Esophagus (tissue), 2 donors: ENCODE data around the gene EIF4A3. TPM values are rescaled to one million over a fixed set of nuclear protein-coding genes. Genes with fewer than 3 reads are reported as not detected.
"Not testable (repeated sequence)": the region's sequence is repeated elsewhere in the genome, so short reads cannot be mapped to it uniquely, and the experiment has no call there.

Source experiments
- H3K27ac ChIP-seq, 2 donors: one replicate each; pipeline ENCODE4 v1.5.1; 2013; ENCODE audit warnings: low read depth in 2 of 2, mild to moderate bottlenecking in 2 of 2, inconsistent platforms in 1 of 2, low read length in 1 of 2, moderate library complexity in 1 of 2
- H3K27me3 ChIP-seq, 2 donors: one replicate each; pipeline ENCODE4 v1.6.1; 2013; ENCODE audit warnings: low read length in 2 of 2, control low read depth in 1 of 2, mild to moderate bottlenecking in 1 of 2; ENCODE audit not compliant: insufficient read depth in 2 of 2, control insufficient read depth in 1 of 2
- H3K36me3 ChIP-seq, 2 donors: one replicate each; pipeline ENCODE4 v1.6.1; 2013; ENCODE audit warnings: low read length in 1 of 2; ENCODE audit not compliant: control insufficient read depth in 2 of 2, insufficient read depth in 2 of 2
- H3K4me1 ChIP-seq, 2 donors: one replicate each; pipeline ENCODE4 v1.6.1; 2013; ENCODE audit warnings: low read length in 1 of 2; ENCODE audit not compliant: control insufficient read depth in 2 of 2, insufficient read depth in 2 of 2
- H3K4me3 ChIP-seq, 2 donors: one replicate each; pipeline ENCODE4 v1.5.1; 2013; ENCODE audit warnings: low read length in 2 of 2, mild to moderate bottlenecking in 2 of 2, low read depth in 1 of 2, moderate library complexity in 1 of 2
- H3K9me3 ChIP-seq, 2 donors: one replicate each; pipeline ENCODE4 v1.6.1; 2013; ENCODE audit warnings: mild to moderate bottlenecking in 2 of 2, low read depth in 1 of 2, low read length in 1 of 2, moderate library complexity in 1 of 2; ENCODE audit not compliant: control insufficient read depth in 2 of 2, insufficient read depth in 1 of 2
- WGBS, 2 donors: extraction: QIAGEN DNeasy Blood & Tissue Kit; methylation state at CpG; one replicate each; pipeline ENCODE4 v1.1.7; 2013; 5-methylcytosine and 5-hydroxymethylcytosine counted together
- polyA plus RNA-seq, 2 donors: library from polyadenylated mRNA; stranded (reverse); fragments of 200-250 nt; gene quantifications; one replicate each; pipeline ENCODE4 v1.2.3, GENCODE V29; 2013
- donor health status: healthy with polysubstance abuse.
- donor health status: Bipolar disorder and iron deficiency.

Gene EIF4A3
- polyA plus RNA-seq, 2 donors: 40.5 to 102 TPM

- H3K4me1 ChIP-seq: no peaks in the 10 kb centered on the region
- H3K9me3 ChIP-seq: no peaks in the 10 kb centered on the region
- no peaks in the 10 kb centered on the region for H3K36me3 ChIP-seq
- H3K4me3 ChIP-seq: no peak overlapping the region
- H3K27me3 ChIP-seq: no peaks in the 10 kb centered on the region
- 42 to 58% methylated on average over 3 of the region's 3 CpGs for WGBS, 2 donors
- no peak overlapping the region for H3K27ac ChIP-seq
Observed at GRCh38 chr17:80160536-80160935, 13.6 kb upstream of the EIF4A3 start.

- Histone ChIP-seq H3K36me3 (no peaks in the 10 kb centered on the region), H3K27ac (no peak overlapping the region), H3K4me3 (no peak overlapping the region), H3K9me3 (no peaks in the 10 kb centered on the region), H3K27me3 (no peaks in the 10 kb centered on the region), H3K4me1 (no peaks in the 10 kb centered on the region)
- 55 to 72% methylated on average over 2 of the region's 2 CpGs for WGBS, 2 donors
Observed at GRCh38 chr17:80158846-80159245, 11.9 kb upstream of the EIF4A3 start.

GRCh38 chr17:80155600-80155999 is 8.7 kb upstream of the EIF4A3 start:
- H3K27ac ChIP-seq, H3K4me3 ChIP-seq, H3K36me3 ChIP-seq, H3K9me3 ChIP-seq, H3K27me3 ChIP-seq, H3K4me1 ChIP-seq: not testable (repeated sequence)
- 49 to 57% methylated on average over 2 of the region's 2 CpGs for WGBS, 2 donors

- 77 to 84% methylated on average over 5 of the region's 5 CpGs for WGBS, 2 donors
- Histone ChIP-seq H3K4me1 (peaks cover 0 to 2% of the 10 kb centered on the region in 2 donors), H3K4me3 (no peak overlapping the region)
Observed at GRCh38 chr17:80154166-80154565, 7.2 kb upstream of the EIF4A3 start.

GRCh38 chr17:80153004-80153403 is 6.1 kb upstream of the EIF4A3 start:
- 83 to 85% methylated on average over 3 of the region's 3 CpGs for WGBS, 2 donors
- no peaks in the 10 kb centered on the region for H3K27me3 ChIP-seq
- H3K9me3 ChIP-seq: no peaks in the 10 kb centered on the region
- H3K36me3 ChIP-seq: peaks cover 0 to 2% of the 10 kb centered on the region in 2 donors
- peaks cover 2 to 3% of the 10 kb centered on the region in 2 donors for H3K4me1 ChIP-seq
- peak overlapping the region in 1 of 2 donors; percentile 54 for H3K27ac ChIP-seq
- H3K4me3 ChIP-seq: no peak overlapping the region

More at GRCh38 chr17:80154166-80154565, 7.2 kb upstream of the EIF4A3 start:
- H3K36me3 ChIP-seq: no peaks in the 10 kb centered on the region
- H3K27me3 ChIP-seq: no peaks in the 10 kb centered on the region
- no peak overlapping the region for H3K27ac ChIP-seq
- H3K9me3 ChIP-seq: no peaks in the 10 kb centered on the region

GRCh38 chr17:80152081-80152702 is 5.3 kb upstream of the EIF4A3 start:
- whole genome bisulfite sequencing, 2 donors: 68 to 70% methylated on average over 11 of the region's 11 CpGs
- Histone ChIP-seq H3K27ac (peak overlapping the region in 1 of 2 donors; percentile 54), H3K27me3 (no peaks in the 10 kb centered on the region), H3K4me3 (no peak overlapping the region), H3K36me3 (peaks cover 0 to 2% of the 10 kb centered on the region in 2 donors), H3K4me1 (peaks cover 2 to 3% of the 10 kb centered on the region in 2 donors), H3K9me3 (no peaks in the 10 kb centered on the region)

GRCh38 chr17:80151333-80151732 is 4.4 kb upstream of the EIF4A3 start:
- Histone ChIP-seq H3K4me1 (peaks cover 2 to 3% of the 10 kb centered on the region in 2 donors), H3K27ac (no peak overlapping the region), H3K4me3 (no peak overlapping the region), H3K27me3 (no peaks in the 10 kb centered on the region), H3K9me3 (no peaks in the 10 kb centered on the region), H3K36me3 (peaks cover 0 to 2% of the 10 kb centered on the region in 2 donors)
- 64 to 72% methylated on average over 5 of the region's 5 CpGs for WGBS, 2 donors

- 0% methylated on average over 55 to 69 of the region's 69 CpGs for WGBS, 2 donors
- Histone ChIP-seq H3K27me3 (no peaks in the 10 kb centered on the region), H3K4me3 (peak overlapping the region; percentile 86 to 99), H3K4me1 (peaks cover 0 to 6% of the 10 kb centered on the region in 2 donors), H3K9me3 (no peaks in the 10 kb centered on the region), H3K27ac (peak overlapping the region; percentile 72 to 92), H3K36me3 (peaks cover 9 to 11% of the 10 kb centered on the region in 2 donors)
Observed at GRCh38 chr17:80146121-80147034, 550 bp downstream of the EIF4A3 start.

GRCh38 chr17:80145076-80146075 is 1.6 kb downstream of the EIF4A3 start:
- WGBS, 2 donors: 43 to 46% methylated on average over 10 of the region's 10 CpGs
- Histone ChIP-seq H3K27ac (no peak overlapping the region), H3K4me3 (peak overlapping the region; percentile 86 to 99), H3K9me3 (no peaks in the 10 kb centered on the region), H3K36me3 (peaks cover 9 to 11% of the 10 kb centered on the region in 2 donors), H3K4me1 (peaks cover 0 to 6% of the 10 kb centered on the region in 2 donors), H3K27me3 (no peaks in the 10 kb centered on the region)
